Measurements from ENCODE around the gene SLC39A11.

- TF ChIP-seq CTCF (IDR thresholded peaks at IDR 0.05) (no peak), EZH2phosphoT487 (IDR thresholded peaks at IDR 0.05) (no peak), EZH2 (IDR thresholded peaks at IDR 0.05) (no peak)
Observed at GRCh38 chr17:72948115-72948514, 144.4 kb downstream of the SLC39A11 start.
